ENCODE data around the gene ZMAT1.
"Not testable (repeated sequence)": the region's sequence is repeated elsewhere in the genome, so short reads cannot be mapped to it uniquely, and the experiment has no call there.

ZMAT1 gene

GRCh38 chrX:101931488-101932248 lies at the start of gene ZMAT1:
TSS of gene ZMAT1 (minus strand) at chrX:101932027. CDS start at chrX:101932008, 19 bp downstream.
- DNase-seq = peak; percentile 93

GRCh38 chrX:101977106-101977505 lies 45.3 kb upstream of the ZMAT1 start:
- DNase-seq = no peak

DNA sequence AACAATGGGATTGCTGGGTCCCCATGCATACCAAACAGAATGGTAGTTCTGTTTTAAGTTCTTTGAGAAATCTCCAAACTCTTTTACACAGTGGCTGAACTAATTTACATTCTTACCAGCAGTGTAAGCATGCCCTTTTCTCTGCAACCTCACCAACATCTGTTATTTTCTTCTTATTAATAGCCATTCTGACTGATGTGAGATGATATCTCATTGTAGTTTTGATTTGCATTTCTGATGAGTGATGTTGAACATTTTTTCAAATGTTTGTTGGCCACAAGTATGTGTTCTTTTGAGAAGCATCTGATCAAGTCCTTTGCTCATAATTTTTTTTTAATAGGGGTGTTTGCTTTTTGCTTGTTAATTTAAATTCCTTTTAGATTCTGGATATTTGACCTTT lies 41.2 kb upstream of the ZMAT1 start:
- no peak for DNase-seq

DNA sequence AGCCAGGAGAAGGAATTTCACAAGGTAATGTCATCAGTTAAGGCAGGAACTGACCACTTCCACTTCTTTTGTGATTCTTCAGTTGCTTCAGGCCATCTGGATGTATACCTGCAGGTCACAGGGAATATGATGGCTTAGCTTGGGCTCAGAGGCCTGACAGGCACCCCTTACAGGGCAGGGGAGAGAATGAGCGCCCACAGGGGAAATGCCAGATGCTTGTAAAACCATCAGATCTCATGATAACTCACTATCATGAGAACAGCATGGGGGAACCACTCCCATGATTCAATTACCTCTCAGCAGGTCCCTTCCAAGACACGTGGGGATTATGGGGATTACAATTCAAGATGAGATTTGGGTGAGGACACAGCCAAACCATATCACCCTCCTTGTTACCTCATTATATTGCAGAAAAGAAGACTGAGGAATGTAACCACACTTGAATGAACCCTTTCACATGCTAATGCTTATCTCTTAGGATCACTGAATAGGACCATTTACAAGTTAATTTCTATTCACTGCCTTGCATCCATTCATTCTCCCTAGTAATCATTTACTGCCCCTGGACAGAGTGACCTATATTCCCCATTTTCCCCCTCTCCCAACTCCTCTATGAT lies 33.2 kb upstream of the ZMAT1 start:
- not testable (repeated sequence) for DNase-seq

DNA sequence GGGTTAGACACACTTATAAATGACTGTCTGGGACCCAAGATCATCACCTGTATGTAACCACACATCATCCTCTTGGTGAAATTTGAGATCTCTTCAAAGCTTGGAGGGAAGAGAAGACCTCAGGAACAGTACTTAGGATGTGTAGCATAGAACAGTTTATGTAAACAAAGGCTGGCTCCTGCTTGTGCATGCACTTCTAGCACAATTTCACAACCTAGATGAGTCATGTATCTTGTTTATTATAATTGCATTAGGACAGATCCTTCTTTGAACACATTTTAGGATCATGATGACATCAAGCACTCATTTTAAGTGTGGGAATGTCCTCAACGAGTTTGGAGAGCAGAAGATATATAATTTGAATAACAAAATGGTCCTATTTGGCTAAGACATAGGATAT lies 26.3 kb upstream of the ZMAT1 start:
- DNase-seq = no peak

GRCh38 chrX:101957174-101957573 lies 25.3 kb upstream of the ZMAT1 start:
- no peak for DNase-seq

DNA sequence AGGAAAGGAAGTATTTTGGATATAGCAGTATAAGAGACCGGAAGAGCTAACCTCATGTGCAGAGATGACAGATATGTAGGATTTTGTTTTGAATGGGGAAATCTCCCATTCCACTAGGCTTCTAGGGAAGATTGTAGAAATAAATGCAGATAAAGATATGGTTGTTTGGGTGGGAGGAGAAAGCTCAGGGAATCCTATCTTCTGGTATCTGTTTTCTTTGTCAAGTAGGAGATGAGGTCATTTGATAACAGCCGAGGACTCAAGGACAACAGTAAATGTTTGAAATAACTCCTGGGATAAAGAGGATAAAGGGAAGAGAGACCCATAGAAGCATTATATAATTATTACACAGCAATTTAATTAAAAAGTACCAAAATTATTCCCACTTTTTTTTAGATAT lies 24.7 kb upstream of the ZMAT1 start:
- no peak for DNase-seq

GRCh38 chrX:101950581-101950980 lies 18.8 kb upstream of the ZMAT1 start:
- DNase-seq = no peak

DNA sequence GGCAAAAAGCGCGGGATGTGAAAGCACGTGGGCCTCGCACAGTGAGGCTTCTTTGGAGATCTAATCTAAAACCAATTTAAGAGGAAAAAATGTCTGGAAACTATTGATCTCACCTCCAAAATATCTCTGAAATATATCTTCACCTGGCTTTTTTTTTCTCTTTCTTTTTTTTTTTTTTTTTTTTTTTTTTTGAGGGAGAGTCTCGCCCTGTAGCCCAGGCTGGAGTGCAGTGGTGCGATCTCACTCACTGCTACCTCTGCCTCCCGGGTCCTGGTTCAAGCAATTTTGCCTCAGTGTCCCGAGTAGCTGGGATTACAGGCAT lies 383 bp upstream of the ZMAT1 start:
- DNase-seq = no peak

DNA sequence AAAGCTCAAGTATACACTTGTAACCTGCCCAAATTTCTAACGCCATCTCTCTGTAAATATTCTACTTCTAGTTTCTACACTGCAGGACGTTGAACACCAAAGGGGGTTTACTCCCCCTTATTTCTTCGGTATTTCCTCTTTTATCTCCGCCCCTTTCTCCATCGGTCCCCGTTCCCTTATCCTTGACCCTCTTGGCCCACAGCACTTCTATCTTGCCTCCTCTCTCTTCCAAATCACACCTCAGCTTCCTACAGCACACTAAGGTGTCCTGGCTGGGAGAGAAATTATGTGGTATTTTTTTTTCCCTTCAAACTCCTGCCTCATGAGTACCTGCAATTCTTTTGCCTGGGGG lies 715 bp downstream of the ZMAT1 start:
- DNase-seq = no peak

DNA sequence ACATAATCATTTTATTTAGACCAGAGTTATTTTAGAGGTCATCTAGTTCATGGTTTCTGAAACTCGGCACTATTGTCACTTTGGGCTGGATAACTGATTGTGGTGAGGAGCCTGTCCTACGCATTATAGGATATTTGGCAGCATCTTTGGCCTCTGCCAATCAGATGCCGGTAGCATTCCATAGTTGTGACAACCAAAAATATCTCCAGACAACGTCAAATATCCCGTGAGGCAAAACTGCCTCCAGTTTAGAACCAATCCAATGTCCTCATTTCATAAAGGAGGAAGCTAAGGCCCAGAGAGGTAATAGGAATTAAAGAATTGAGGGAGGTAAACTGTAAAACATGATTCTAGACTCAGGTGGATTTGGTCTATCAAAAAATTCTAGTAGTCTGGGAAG lies 6.1 kb downstream of the ZMAT1 start:
- DNase-seq = no peak

DNA sequence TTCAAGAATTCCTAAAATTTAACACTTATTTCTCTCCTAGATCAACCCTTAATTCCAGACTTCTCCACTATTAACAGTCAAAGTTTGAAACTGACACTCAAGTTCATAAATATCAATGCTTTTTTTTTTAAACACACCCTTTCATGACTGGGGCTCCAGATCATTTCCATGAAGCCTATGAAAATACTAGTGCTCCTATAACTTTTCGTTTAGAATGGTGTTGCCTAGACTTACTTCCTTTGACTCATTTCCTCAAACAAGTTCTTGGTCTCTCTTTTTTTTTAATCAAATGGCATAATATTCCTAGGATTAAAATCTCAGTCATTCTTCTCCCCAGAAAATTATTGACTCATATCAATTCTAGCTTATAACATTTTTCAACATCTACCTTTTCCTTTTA lies 13.1 kb downstream of the ZMAT1 start:
- DNase-seq = no peak

- DNase-seq = no peak
These were observed 25.6 kb downstream of the ZMAT1 start for GRCh38 chrX:101906136-101906796.

DNA sequence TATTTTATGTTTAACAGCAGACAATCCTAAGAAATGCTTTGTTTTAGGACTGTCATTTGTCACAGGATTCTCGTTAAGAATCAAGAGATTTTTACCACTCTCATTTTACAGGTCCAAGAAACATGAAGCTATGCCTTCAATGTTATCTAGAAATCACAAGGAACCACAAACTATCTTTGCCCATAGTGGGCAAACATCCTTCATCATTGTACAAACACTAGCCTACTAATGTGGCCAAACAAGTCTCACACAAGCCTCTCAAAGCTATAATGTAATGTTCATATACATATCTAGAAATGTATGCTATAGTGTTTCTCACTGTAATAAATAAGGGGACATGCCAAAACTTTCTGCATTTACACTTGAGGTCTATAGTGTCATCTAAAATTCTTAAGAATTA lies 26.8 kb downstream of the ZMAT1 start:
- no peak for DNase-seq
